Fibroblast of lung (primary cell): ENCODE data around the gene SLC39A7.

ENCODE experiments used
- CTCF ChIP-seq, 2 donors: IDR thresholded peaks in 1 of 2; conservative IDR thresholded peaks in 1 of 2; 1 replicate in 1 of 2; 2 replicates in 1 of 2; pipeline ENCODE4 v1.5.1; 2011 to 2012; ENCODE audit warnings: low read length in 2 of 2, control low read depth in 1 of 2, inconsistent platforms in 1 of 2, low read depth in 1 of 2, mild to moderate bottlenecking in 1 of 2
- EZH2 ChIP-seq: IDR thresholded peaks from 2 replicates; pipeline ENCODE4 v1.5.1; 2012; ENCODE audit warnings: low read length, control low read depth, mild to moderate bottlenecking; ENCODE audit errors: missing control alignments

GRCh38 chr6:33204415-33205190 lies 3.9 kb downstream of the SLC39A7 start, which contains the start of gene HSD17B8:
- TF ChIP-seq CTCF (conservative IDR thresholded peaks at IDR 0.05 in 1 of 2, IDR thresholded peaks at IDR 0.05 in 1 of 2; ENCODE audit: low read depth in 1 of 2, low read length in 2 of 2), result no peak
- TF ChIP-seq EZH2, result no peak
